ENCODE data around the gene MN1. TPM values are rescaled to one million over a fixed set of nuclear protein-coding genes. Genes with fewer than 3 reads are reported as not detected.

The MN1 gene
- total and polyA plus RNA-seq, 2 of the 8 experiments (the other 6 are each of a cell fraction or from before 2014, with no cell fraction given) = 3.1 to 4.9 TPM

GRCh38 chr22:27786965-27787364 lies 14.6 kb downstream of the MN1 start:
- DNase-seq (ENCODE audit: low read depth in 1 of 2, low spot score in 2 of 2) (no peak), FAIRE-seq (no peak)
- no peak overlapping the region for H4K91ac ChIP-seq (replicated peaks; ENCODE audit: insufficient read length, low read length)
- POLR2A ChIA-PET (ENCODE audit: partially characterized antibody) = interaction anchor here (1.0 to 1.5 kb wide), 2 partner anchors 11 to 14 kb away, joined by 3 read pairs; no protein-coding TSS in a partner anchor
- no peak overlapping the region for H3K23ac ChIP-seq (ENCODE audit: insufficient read length)
- no peak overlapping the region for H2BK120ac ChIP-seq (replicated peaks; ENCODE audit: low read depth, low read length)
- no peak overlapping the region for H3K4me2 ChIP-seq (ENCODE audit: insufficient read depth in 1 of 2, low read depth in 2 of 2, low read length in 2 of 2)
- H3K4me1 ChIP-seq (replicated peaks in 1 of 4; ENCODE audit: control insufficient read depth in 3 of 4, insufficient read depth in 4 of 4, low read length in 3 of 4) = peaks cover 13 to 28% (median 21%) of the 10 kb centered on the region in 4 experiments
- no peaks in the 10 kb centered on the region for H3K9me3 ChIP-seq (ENCODE audit: insufficient read depth in 2 of 2, low read depth in 1 of 2, low read length in 1 of 2)
- H2AFZ ChIP-seq (ENCODE audit: low read length) = no peak overlapping the region
- no peak overlapping the region for H3K4ac ChIP-seq (replicated peaks; ENCODE audit: insufficient read length, low read depth, low read length)
- TF ChIP-seq JUN (IDR thresholded peaks at IDR 0.05; ENCODE audit: low read depth, low read length) = no peak
- TF ChIP-seq KDM1A (IDR thresholded peaks at IDR 0.05; ENCODE audit: borderline replicate concordance, low read length) = no peak
- no peak for TF ChIP-seq POLR2A (IDR thresholded peaks at IDR 0.05; ENCODE audit: control extremely low read depth in 1 of 2, low read depth in 2 of 2, low read length in 2 of 2)
- TF ChIP-seq EZH2 (IDR thresholded peaks at IDR 0.05; ENCODE audit: low read depth, low read length, severe bottlenecking) = no peak
- no peak for TF ChIP-seq CBX5 (IDR thresholded peaks at IDR 0.05; ENCODE audit: low read depth, low read length)
- TF ChIP-seq CTBP2 (IDR thresholded peaks at IDR 0.05; ENCODE audit: borderline replicate concordance, insufficient read depth, insufficient read length, low read length) = no peak
- TF ChIP-seq YY1 (IDR thresholded peaks at IDR 0.05; ENCODE audit: low read depth, low read length) = no peak
- no peak for TF ChIP-seq CHD1 (IDR thresholded peaks at IDR 0.05; ENCODE audit: low read depth, low read length)
- TF ChIP-seq RBBP5 (IDR thresholded peaks at IDR 0.05; ENCODE audit: borderline replicate concordance, low read depth, low read length) = no peak
- TF ChIP-seq POU5F1 (IDR thresholded peaks at IDR 0.05; ENCODE audit: low read depth, low read length) = no peak
- TF ChIP-seq HDAC2 (IDR thresholded peaks at IDR 0.05; ENCODE audit: borderline replicate concordance in 1 of 2, low read depth in 2 of 2, low read length in 2 of 2) = no peak
- no peak for TF ChIP-seq RXRA (IDR thresholded peaks at IDR 0.05; ENCODE audit: insufficient read depth, low read depth, low read length)
- no peak for TF ChIP-seq RNF2 (IDR thresholded peaks at IDR 0.05; ENCODE audit: borderline replicate concordance, low read depth, low read length, missing control alignments, poor library complexity, severe bottlenecking)
- no peak overlapping the region for H4K5ac ChIP-seq (ENCODE audit: insufficient read length, low read depth, low read length)
- H3K27ac ChIP-seq (ENCODE audit: low read depth, low read length) = no peak overlapping the region
- H3K23me2 ChIP-seq (ENCODE audit: low read depth, low read length) = no peaks in the 10 kb centered on the region; the same call in 1 of the 2 replicates
- no peak overlapping the region for H4K8ac ChIP-seq (ENCODE audit: extremely low read depth, insufficient read depth, low read length)
- no peak overlapping the region for H2BK5ac ChIP-seq (ENCODE audit: low read depth, low read length)
- peaks cover 9% of the 10 kb centered on the region; the same call in 1 of the 2 replicates for H3K79me1 ChIP-seq (ENCODE audit: low read depth, low read length)
- H3K14ac ChIP-seq (ENCODE audit: insufficient read length) = no peak overlapping the region
- H3K18ac ChIP-seq (ENCODE audit: extremely low read depth, low read length) = no peak overlapping the region
- H2BK20ac ChIP-seq (ENCODE audit: low read length) = 0 out of 2 replicates have a peak overlapping the region, but pooled peaks have one; percentile 72
- H2BK12ac ChIP-seq (ENCODE audit: low read depth, low read length) = no peak overlapping the region
- no peak overlapping the region for H2AK5ac ChIP-seq (ENCODE audit: low read depth, low read length)
- no peak overlapping the region for H3K4me3 ChIP-seq (ENCODE audit: extremely low read depth in 1 of 4, insufficient read depth in 2 of 4, low read depth in 3 of 4, low read length in 4 of 4)
- H3K36me3 ChIP-seq (ENCODE audit: control insufficient read depth in 2 of 4, insufficient read depth in 4 of 4, low read length in 3 of 4) = no peaks in the 10 kb centered on the region
- 96% methylated on average over 13 of the region's 13 CpGs; no CpG with 5 or more reads in 1 of the 2 experiments for WGBS, 2 experiments (ENCODE audit: extremely low coverage in 1 of 2, insufficient coverage in 1 of 2, insufficient read length in 1 of 2, insufficient replicate concordance in 2 of 2, low coverage in 1 of 2, low lambda C conversion rate in 2 of 2, missing lambda C conversion rate in 1 of 2)
- peaks cover 0 to 2% of the 10 kb centered on the region in 2 experiments for H4K20me1 ChIP-seq (replicated peaks in 1 of 2; ENCODE audit: control insufficient read depth in 1 of 2, insufficient read depth in 2 of 2, low read length in 2 of 2)
- no peak overlapping the region for H3K56ac ChIP-seq (replicated peaks; ENCODE audit: insufficient read length, low read depth, low read length)
- H2BK15ac ChIP-seq (ENCODE audit: low read length) = no peak overlapping the region
- H3K9ac ChIP-seq (replicated peaks in 1 of 4; ENCODE audit: extremely low read depth in 1 of 4, low read depth in 3 of 4, low read length in 3 of 4) = no peak overlapping the region
- peaks cover 6 to 30% (median 28%) of the 10 kb centered on the region in 4 experiments for H3K27me3 ChIP-seq (replicated peaks in 1 of 4; ENCODE audit: control insufficient read depth in 3 of 4, extremely low read depth in 1 of 4, insufficient read depth in 3 of 4, low read length in 3 of 4)
- CTCF ChIA-PET (ENCODE audit: partially characterized antibody) = no interaction called here
- H3K79me2 ChIP-seq (ENCODE audit: control insufficient read depth in 1 of 2, insufficient read depth in 2 of 2, low read length in 2 of 2) = no peaks in the 10 kb centered on the region
